ENCODE results near the gene TDG.

- TF ChIP-seq CTCF (IDR thresholded peaks at IDR 0.05): no peak
- TF ChIP-seq POLR2A (IDR thresholded peaks at IDR 0.05): no peak
Observed at GRCh38 chr12:104012331-104012730, 46.7 kb downstream of the TDG start.

Data from upper lobe of left lung (tissue), 4 donors.